HG03064 (cell line): ENCODE measurements around the gene SFTPB.
"Not testable (repeated sequence)": the region's sequence is repeated elsewhere in the genome, so short reads cannot be mapped to it uniquely, and the experiment has no call there.

Experiments
- ATAC-seq: cut with Tn5 transposase; IDR thresholded peaks from one replicate; pipeline ENCODE4 v1.9.1; 2021; ENCODE audit warnings: low read depth; ENCODE audit not compliant: unreplicated experiment

SFTPB gene

GRCh38 chr2:85660301-85660700, 7.7 kb downstream of the SFTPB start:
- ATAC-seq: not testable (repeated sequence)

- no peak for ATAC-seq
These were observed 8.5 kb downstream of the SFTPB start for GRCh38 chr2:85659324-85659981.

GRCh38 chr2:85657399-85657798, 10.6 kb downstream of the SFTPB start:
- not testable (repeated sequence) for ATAC-seq

- ATAC-seq: no peak
These were observed 11.5 kb downstream of the SFTPB start for GRCh38 chr2:85656468-85656867.

GRCh38 chr2:85655961-85656417, 12.0 kb downstream of the SFTPB start:
- ATAC-seq: no peak

DNA sequence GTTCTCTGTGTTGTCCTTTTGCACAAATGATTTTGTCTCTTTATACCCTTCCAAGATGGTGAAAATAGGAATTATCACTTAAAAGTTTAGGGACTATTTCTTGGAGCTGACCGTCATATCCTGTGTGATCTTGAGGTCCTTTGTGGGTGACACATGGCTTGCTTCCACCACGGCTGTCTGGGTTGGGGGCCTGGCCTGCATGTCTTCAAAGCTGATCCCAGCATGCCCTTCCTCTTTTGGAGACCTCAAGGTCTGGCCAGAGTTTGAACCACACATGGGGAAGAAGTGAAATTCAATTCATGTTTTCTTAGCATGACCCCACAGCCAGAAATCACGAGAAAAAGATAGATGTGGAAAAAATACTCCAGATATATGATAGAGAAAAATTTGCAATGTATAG, 14.0 kb downstream of the SFTPB start:
- ATAC-seq: no peak

GRCh38 chr2:85652056-85652455, 15.9 kb downstream of the SFTPB start:
- no peak for ATAC-seq

GRCh38 chr2:85651097-85651496, 16.9 kb downstream of the SFTPB start:
- no peak for ATAC-seq

GRCh38 chr2:85650456-85650855, 17.5 kb downstream of the SFTPB start:
- no peak for ATAC-seq

- no peak for ATAC-seq
These were observed 18.5 kb downstream of the SFTPB start for GRCh38 chr2:85649201-85650190.

DNA sequence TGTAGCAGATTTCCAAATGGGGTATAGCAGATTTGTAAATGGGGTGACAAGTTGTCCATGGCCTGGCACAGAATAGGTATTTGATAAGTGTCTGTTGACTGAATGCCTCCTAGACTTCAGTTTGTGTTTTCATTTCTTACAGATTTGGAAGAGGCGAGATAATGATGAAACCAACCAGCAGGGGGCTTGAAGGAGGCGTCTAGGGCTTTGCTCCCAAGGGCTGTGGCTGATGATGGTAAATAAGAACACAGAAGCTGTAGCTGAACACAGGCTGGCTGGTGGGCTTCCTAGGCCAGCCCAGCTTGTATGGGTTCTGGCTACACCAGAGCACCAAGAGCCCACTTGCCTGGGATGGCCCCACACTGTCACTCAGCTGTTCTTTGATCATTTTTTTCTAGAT, 19.4 kb downstream of the SFTPB start:
- ATAC-seq: no peak

GRCh38 chr2:85647823-85648526, 20.0 kb downstream of the SFTPB start:
- no peak for ATAC-seq

GRCh38 chr2:85646166-85646565, 21.8 kb downstream of the SFTPB start:
- no peak for ATAC-seq

- ATAC-seq: no peak
These were observed 23.1 kb downstream of the SFTPB start for GRCh38 chr2:85644909-85645308.

- ATAC-seq: no peak
These were observed 25.3 kb downstream of the SFTPB start for GRCh38 chr2:85642725-85643124.

- ATAC-seq: no peak
These were observed 32.4 kb downstream of the SFTPB start for GRCh38 chr2:85635636-85636035.

- ATAC-seq: no peak
These were observed 33.0 kb downstream of the SFTPB start for GRCh38 chr2:85635011-85635410.

GRCh38 chr2:85631316-85631715, 36.7 kb downstream of the SFTPB start:
- no peak for ATAC-seq

- ATAC-seq: no peak
These were observed 39.3 kb downstream of the SFTPB start for GRCh38 chr2:85628658-85629057.

DNA sequence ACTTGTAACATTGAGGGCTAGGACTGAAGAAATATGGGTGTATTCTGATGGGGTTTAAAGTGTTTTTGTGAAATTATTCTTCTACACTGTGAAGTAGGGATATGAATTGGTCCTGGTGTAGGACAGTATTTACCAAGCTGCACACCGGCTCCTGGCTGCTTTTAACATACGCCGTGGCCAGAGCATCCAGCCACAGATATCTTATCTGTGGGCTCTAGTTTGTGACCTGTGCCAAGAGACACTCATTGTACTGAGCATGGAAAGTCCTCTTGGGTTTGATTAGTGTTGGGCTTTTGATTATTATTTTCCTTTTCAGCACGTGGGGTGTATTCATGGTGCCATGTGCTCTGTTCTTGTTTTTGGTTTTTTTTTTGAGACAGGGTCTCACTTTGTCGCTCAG, 44.0 kb downstream of the SFTPB start:
- no peak for ATAC-seq

- no peak for ATAC-seq
These were observed 46.7 kb downstream of the SFTPB start for GRCh38 chr2:85621338-85621737.
